ENCODE measurements around the gene B4GALT2. TPM values are rescaled to one million over a fixed set of nuclear protein-coding genes. Genes with fewer than 3 reads are reported as not detected.

B4GALT2 gene
- polyA plus RNA-seq, 1 of the 3 experiments (the other 2 are of a cell fraction): 48.0 TPM

- peaks cover 4 to 21% of the 10 kb centered on the region in 2 experiments for H3K36me3 ChIP-seq (replicated peaks in 1 of 2; ENCODE audit: control insufficient read depth in 1 of 2, insufficient read depth in 2 of 2, low read length in 1 of 2)
- no peaks in the 10 kb centered on the region for H3K9me3 ChIP-seq
- no peak for TF ChIP-seq RAD21 (IDR thresholded peaks at IDR 0.05; ENCODE audit: low read length)
- TF ChIP-seq USF1 (IDR thresholded peaks at IDR 0.05; ENCODE audit: borderline replicate concordance, low read depth): no peak
- TF ChIP-seq IRF3 (IDR thresholded peaks at IDR 0.05; ENCODE audit: low read depth, low read length): no peak
- TF ChIP-seq YY1 (IDR thresholded peaks at IDR 0.05; ENCODE audit: low read depth): no peak
- TF ChIP-seq FOXJ3 (CRISPR knock-in tag; IDR thresholded peaks at IDR 0.05): no peak
- no peak for TF ChIP-seq SMC3 (IDR thresholded peaks at IDR 0.05; ENCODE audit: low read depth, low read length)
- no peak for TF ChIP-seq FOSL2 (IDR thresholded peaks at IDR 0.05; ENCODE audit: borderline replicate concordance, low read depth)
- TF ChIP-seq RCOR1 (IDR thresholded peaks at IDR 0.05; ENCODE audit: low read length): no peak
- no peak for TF ChIP-seq TCF12 (IDR thresholded peaks at IDR 0.05)
- TF ChIP-seq TEAD4 (IDR thresholded peaks at IDR 0.05; ENCODE audit: borderline replicate concordance, insufficient read depth): no peak
- ChIA-PET POLR2A (interaction anchor here (0.6 kb wide), 1 partner anchor 694 kb away, joined by 5 read pairs; no protein-coding TSS in a partner anchor), CTCF (interaction anchor here (1.1 to 2.1 kb wide), 4 partner anchors 11 to 53 kb away, joined by 4 to 5 read pairs (median 4); no protein-coding TSS in a partner anchor)
- H3K79me2 ChIP-seq (ENCODE audit: insufficient read depth): peaks cover 42% of the 10 kb centered on the region
- H3F3A ChIP-seq (replicated peaks; ENCODE audit: insufficient read depth): no peaks in the 10 kb centered on the region
- no peak overlapping the region for H3K4me3 ChIP-seq (ENCODE audit: low read depth in 2 of 2, low read length in 1 of 2)
- no peak overlapping the region for H3K4me2 ChIP-seq
- 92% methylated on average over 12 of the region's 12 CpGs for WGBS (ENCODE audit: low lambda C conversion rate)
- H2AFZ ChIP-seq (ENCODE audit: low read depth): no peak overlapping the region
- H3K9me2 ChIP-seq: no peaks in the 10 kb centered on the region
- H3K27ac ChIP-seq (ENCODE audit: low read depth in 2 of 2, low read length in 1 of 2): no peak overlapping the region
- DNase-seq: no peak
- peaks cover 10% of the 10 kb centered on the region for H4K20me1 ChIP-seq (ENCODE audit: insufficient read depth)
- no peak overlapping the region for H3K9ac ChIP-seq
- peaks cover 0 to 19% of the 10 kb centered on the region in 2 experiments; a peak in 1 of 4 replicates for H3K4me1 ChIP-seq (ENCODE audit: control insufficient read depth in 1 of 2, insufficient read depth in 2 of 2, low read depth in 1 of 2, low read length in 1 of 2)
- no peaks in the 10 kb centered on the region for H3K27me3 ChIP-seq (ENCODE audit: insufficient read depth)
These were observed 4.4 kb downstream of the B4GALT2 start for GRCh38 chr1:43983253-43983899.

- no peaks in the 10 kb centered on the region for H3K27me3 ChIP-seq (ENCODE audit: insufficient read depth)
- H3K4me3 ChIP-seq (ENCODE audit: low read depth in 2 of 2, low read length in 1 of 2): no peak overlapping the region
- H3K36me3 ChIP-seq (replicated peaks in 1 of 2; ENCODE audit: control insufficient read depth in 1 of 2, insufficient read depth in 2 of 2, low read length in 1 of 2): peaks cover 4 to 21% of the 10 kb centered on the region in 2 experiments
- no peak overlapping the region for H3K27ac ChIP-seq (ENCODE audit: low read depth in 2 of 2, low read length in 1 of 2)
- whole genome bisulfite sequencing (ENCODE audit: low lambda C conversion rate): 80% methylated on average over 1 of the region's 16 CpGs
- peaks cover 0 to 15% of the 10 kb centered on the region in 2 experiments; a peak in 1 of 4 replicates for H3K4me1 ChIP-seq (ENCODE audit: control insufficient read depth in 1 of 2, insufficient read depth in 2 of 2, low read depth in 1 of 2, low read length in 1 of 2)
- no peak overlapping the region for H2AFZ ChIP-seq (ENCODE audit: low read depth)
- ChIA-PET POLR2A (no interaction called here), CTCF (no interaction called here)
- no peak overlapping the region for H3K4me2 ChIP-seq
- H3K9ac ChIP-seq: no peak overlapping the region
- H3K79me2 ChIP-seq (ENCODE audit: insufficient read depth): peaks cover 31% of the 10 kb centered on the region
- H3K9me2 ChIP-seq: no peaks in the 10 kb centered on the region
- no peaks in the 10 kb centered on the region for H3K9me3 ChIP-seq
- DNase-seq: no peak
- H3F3A ChIP-seq (replicated peaks; ENCODE audit: insufficient read depth): no peaks in the 10 kb centered on the region
- H4K20me1 ChIP-seq (ENCODE audit: insufficient read depth): peaks cover 10% of the 10 kb centered on the region
- no peak for TF ChIP-seq SMC3 (IDR thresholded peaks at IDR 0.05; ENCODE audit: low read depth, low read length)
- no peak for TF ChIP-seq TEAD4 (IDR thresholded peaks at IDR 0.05; ENCODE audit: borderline replicate concordance, insufficient read depth)
- no peak for TF ChIP-seq GABPA (IDR thresholded peaks at IDR 0.05; ENCODE audit: low read depth)
- no peak for TF ChIP-seq TAF1 (IDR thresholded peaks at IDR 0.05; ENCODE audit: borderline replicate concordance, low read depth, low read length)
- no peak for TF ChIP-seq JUND (IDR thresholded peaks at IDR 0.05)
- no peak for TF ChIP-seq RXRA (IDR thresholded peaks at IDR 0.05; ENCODE audit: borderline replicate concordance, low read depth)
- TF ChIP-seq MAX (IDR thresholded peaks at IDR 0.05; ENCODE audit: low read depth): no peak
- no peak for TF ChIP-seq IRF3 (IDR thresholded peaks at IDR 0.05; ENCODE audit: low read depth, low read length)
- TF ChIP-seq ELF1 (IDR thresholded peaks at IDR 0.05): no peak
- TF ChIP-seq USF2 (IDR thresholded peaks at IDR 0.05; ENCODE audit: borderline replicate concordance, low read depth, low read length): no peak
- no peak for TF ChIP-seq CHD2 (IDR thresholded peaks at IDR 0.05; ENCODE audit: low read length, partially characterized antibody)
- TF ChIP-seq REST (IDR thresholded peaks at IDR 0.05; ENCODE audit: low read depth, low read length): no peak
- no peak for TF ChIP-seq SIN3A (IDR thresholded peaks at IDR 0.05; ENCODE audit: borderline replicate concordance, low read depth, low read length)
These were observed 5.8 kb downstream of the B4GALT2 start for GRCh38 chr1:43984855-43985254.
